DND-41 (cell line): ENCODE data around the gene COL23A1.

ENCODE experiments used
- ATAC-seq: fragments of 200-7000 bp; cut with Tn5 transposase; 3 replicates; pipeline ENCODE4 v1.9.1; 2021; ENCODE audit warnings: low read depth; ENCODE audit not compliant: insufficient read depth
- DNase-seq: peaks from one replicate; pipeline ENCODE4 v3.0.0-alpha.2; 2020
- H2AFZ ChIP-seq: 2 replicates; pipeline ENCODE4 v1.6.0; 2012; ENCODE audit warnings: low read depth, low read length
- H3K27ac ChIP-seq: 2 replicates; pipeline ENCODE4 v1.5.1; 2012; ENCODE audit warnings: low read length, inconsistent platforms
- H3K27me3 ChIP-seq: fragments of 200-600 bp; sonication (generic); 2 replicates; pipeline ENCODE4 v1.6.0; 2012; ENCODE audit warnings: low read length, mild to moderate bottlenecking, inconsistent platforms; ENCODE audit not compliant: insufficient read depth, poor library complexity
- H3K36me3 ChIP-seq: 2 replicates; pipeline ENCODE4 v1.5.1; 2012; ENCODE audit warnings: low read length, inconsistent platforms; ENCODE audit not compliant: insufficient read depth
- H3K4me1 ChIP-seq: 2 replicates; pipeline ENCODE4 v1.5.1; 2012; ENCODE audit warnings: mild to moderate bottlenecking, low read length; ENCODE audit not compliant: insufficient read depth
- H3K4me2 ChIP-seq: 2 replicates; pipeline ENCODE4 v1.6.0; 2012; ENCODE audit warnings: mild to moderate bottlenecking, moderate library complexity, low read length, inconsistent platforms; ENCODE audit not compliant: insufficient read depth
- H3K4me3 ChIP-seq, 2 experiments: fragments of 200-600 bp in 1 of 2; shearing (Covaris generic) in 1 of 2; 2 replicates each; pipeline ENCODE4 v1.5.1; 2012 to 2016; ENCODE audit warnings: inconsistent platforms in 2 of 2, low read length in 2 of 2, mild to moderate bottlenecking in 2 of 2, low read depth in 1 of 2, moderate library complexity in 1 of 2
- H3K79me2 ChIP-seq: 2 replicates; pipeline ENCODE4 v1.6.0; 2012; ENCODE audit warnings: low read length, inconsistent platforms; ENCODE audit not compliant: insufficient read depth
- H3K9ac ChIP-seq: 2 replicates; pipeline ENCODE4 v1.6.0; 2012; ENCODE audit warnings: low read depth, mild to moderate bottlenecking, inconsistent platforms, low read length, moderate library complexity
- H3K9me3 ChIP-seq: 2 replicates; pipeline ENCODE4 v1.5.1; 2012; ENCODE audit warnings: low read length, moderate library complexity, mild to moderate bottlenecking, inconsistent platforms; ENCODE audit not compliant: insufficient read depth, severe bottlenecking
- H4K20me1 ChIP-seq: 2 replicates; pipeline ENCODE4 v1.6.0; 2012; ENCODE audit warnings: low read length; ENCODE audit not compliant: insufficient read depth
- CTCF ChIP-seq: IDR thresholded peaks from 2 replicates; pipeline ENCODE4 v1.5.1; 2012; ENCODE audit warnings: borderline replicate concordance, low read length, moderate library complexity, mild to moderate bottlenecking; ENCODE audit not compliant: poor library complexity, severe bottlenecking; ENCODE audit errors: extremely low read depth
- EZH2 ChIP-seq: IDR thresholded peaks from 3 replicates; pipeline ENCODE4 v1.6.1; 2012; ENCODE audit warnings: borderline replicate concordance, low read depth, mild to moderate bottlenecking, moderate library complexity, low read length, inconsistent platforms; ENCODE audit not compliant: severe bottlenecking

Gene COL23A1

DNA sequence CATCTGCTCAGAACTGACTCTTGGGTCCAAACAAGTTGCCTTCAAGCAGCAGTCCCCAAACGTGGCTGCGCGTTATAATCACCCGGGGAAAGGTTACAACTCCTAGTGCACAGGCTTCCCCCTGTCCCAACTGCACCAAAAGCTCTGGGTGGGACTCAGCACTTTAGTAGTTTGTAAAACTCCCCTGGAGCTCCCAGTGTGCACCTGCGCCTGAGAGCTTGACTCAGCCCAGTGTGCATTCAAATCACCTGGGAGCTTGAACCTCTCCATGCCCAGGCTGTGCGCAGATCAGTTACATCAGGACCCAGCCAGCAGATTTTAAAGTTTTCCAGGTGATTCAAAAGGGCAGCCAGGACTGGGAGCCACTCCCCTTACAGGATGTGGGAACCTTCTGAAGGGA is 151.4 kb downstream of the COL23A1 start:
- Histone ChIP-seq H3K9ac (peak overlapping the region; percentile 30), H3K27ac (peak overlapping the region; percentile 75), H4K20me1 (no peaks in the 10 kb centered on the region), H3K4me1 (peaks cover 66% of the 10 kb centered on the region), H2AFZ (0 out of 2 replicates have a peak overlapping the region, but pooled peaks have one; percentile 45), H3K36me3 (no peaks in the 10 kb centered on the region), H3K79me2 (peaks cover 16% of the 10 kb centered on the region), H3K4me2 (peak overlapping the region; percentile 20), H3K4me3 (no peak overlapping the region), H3K27me3 (no peaks in the 10 kb centered on the region), H3K9me3 (no peaks in the 10 kb centered on the region)
- TF ChIP-seq EZH2 (no peak), CTCF (no peak)
- no peak for DNase-seq
- no peak for ATAC-seq

DNA sequence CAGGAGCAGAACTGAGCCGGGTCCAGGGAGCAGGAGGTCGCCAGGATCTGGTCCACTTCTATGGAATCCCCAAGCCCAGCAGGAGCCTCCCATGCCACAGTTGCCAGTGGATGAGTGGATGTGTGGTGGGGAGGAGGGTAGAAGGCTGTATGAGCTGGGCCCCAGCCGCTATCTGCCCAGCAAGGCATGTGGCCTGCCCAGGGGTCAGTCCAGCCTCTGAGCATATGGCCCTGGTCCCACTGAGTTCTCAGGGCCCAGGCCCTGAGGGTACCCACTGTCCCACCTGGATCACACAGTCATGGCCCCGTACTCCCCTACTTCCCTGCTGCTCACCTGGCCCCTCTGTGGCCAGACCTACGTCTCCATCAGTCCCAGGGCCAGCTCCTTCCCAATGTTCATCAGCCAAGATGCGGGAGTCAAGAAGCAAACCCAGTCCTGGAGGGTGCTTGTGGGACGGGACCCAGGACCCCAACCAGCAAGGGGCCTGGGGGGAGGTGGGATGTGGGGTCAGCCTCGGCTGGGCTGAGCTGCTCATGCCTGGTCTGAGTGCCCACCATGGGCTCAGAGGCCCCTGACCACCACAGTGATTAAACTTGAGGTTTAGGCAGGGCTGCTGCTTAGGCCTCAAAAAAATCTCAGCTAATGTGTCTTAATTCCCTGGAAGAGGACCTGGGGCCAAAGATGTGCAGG is 152.7 kb downstream of the COL23A1 start:
- Histone ChIP-seq H3K36me3 (no peaks in the 10 kb centered on the region), H3K4me1 (peaks cover 63% of the 10 kb centered on the region), H3K4me2 (no peak overlapping the region), H3K27me3 (no peaks in the 10 kb centered on the region), H3K9me3 (no peaks in the 10 kb centered on the region), H3K79me2 (peaks cover 16% of the 10 kb centered on the region), H2AFZ (no peak overlapping the region), H4K20me1 (no peaks in the 10 kb centered on the region), H3K9ac (no peak overlapping the region), H3K4me3 (no peak overlapping the region), H3K27ac (peak overlapping the region; percentile 75)
- no peak for TF ChIP-seq EZH2
- no peak for TF ChIP-seq CTCF
- DNase-seq (no peak), ATAC-seq (no peak)

DNA sequence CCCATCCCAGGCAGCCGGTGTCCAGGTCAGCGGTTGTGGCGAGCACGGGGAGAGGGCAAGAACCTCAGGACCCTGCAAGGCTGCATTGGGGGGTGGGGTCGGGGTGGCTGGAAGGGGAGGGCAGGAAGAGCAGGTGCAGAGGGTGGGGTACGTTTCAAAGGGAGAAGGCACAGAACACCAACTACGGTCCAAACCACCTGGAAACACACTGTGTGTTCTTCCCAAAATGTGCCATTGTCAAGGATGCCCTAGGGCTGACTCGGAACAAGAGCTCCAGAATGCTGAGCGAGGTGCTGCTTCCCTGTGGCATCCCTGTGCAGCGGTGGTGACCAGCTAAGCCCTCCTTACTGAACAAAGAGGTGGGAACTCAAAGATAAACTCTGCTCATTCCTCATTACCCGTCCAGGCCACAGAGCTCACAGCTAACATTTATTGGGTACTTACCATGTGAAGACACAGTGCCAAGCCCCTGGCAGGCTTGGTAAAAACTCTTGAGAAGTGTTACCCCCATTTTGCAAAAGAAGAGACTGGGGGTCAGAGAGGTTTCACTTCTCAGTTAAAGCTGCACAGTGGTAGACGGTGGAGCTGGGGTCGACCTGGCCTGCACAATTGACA is 153.8 kb downstream of the COL23A1 start:
- Histone ChIP-seq H3K9me3 (no peaks in the 10 kb centered on the region), H3K79me2 (peaks cover 10% of the 10 kb centered on the region), H3K4me1 (peaks cover 57% of the 10 kb centered on the region), H3K9ac (no peak overlapping the region), H3K4me2 (no peak overlapping the region), H3K36me3 (no peaks in the 10 kb centered on the region), H3K27me3 (no peaks in the 10 kb centered on the region), H4K20me1 (no peaks in the 10 kb centered on the region), H3K27ac (no peak overlapping the region; the same call in 1 of the 2 replicates), H2AFZ (no peak overlapping the region), H3K4me3 (no peak overlapping the region)
- TF ChIP-seq CTCF (no peak), EZH2 (no peak)
- ATAC-seq (no peak), DNase-seq (no peak)
